ENCODE data around the gene EREG.
"Not testable (repeated sequence)": the region's sequence is repeated elsewhere in the genome, so short reads cannot be mapped to it uniquely, and the experiment has no call there.

Gene EREG

DNA sequence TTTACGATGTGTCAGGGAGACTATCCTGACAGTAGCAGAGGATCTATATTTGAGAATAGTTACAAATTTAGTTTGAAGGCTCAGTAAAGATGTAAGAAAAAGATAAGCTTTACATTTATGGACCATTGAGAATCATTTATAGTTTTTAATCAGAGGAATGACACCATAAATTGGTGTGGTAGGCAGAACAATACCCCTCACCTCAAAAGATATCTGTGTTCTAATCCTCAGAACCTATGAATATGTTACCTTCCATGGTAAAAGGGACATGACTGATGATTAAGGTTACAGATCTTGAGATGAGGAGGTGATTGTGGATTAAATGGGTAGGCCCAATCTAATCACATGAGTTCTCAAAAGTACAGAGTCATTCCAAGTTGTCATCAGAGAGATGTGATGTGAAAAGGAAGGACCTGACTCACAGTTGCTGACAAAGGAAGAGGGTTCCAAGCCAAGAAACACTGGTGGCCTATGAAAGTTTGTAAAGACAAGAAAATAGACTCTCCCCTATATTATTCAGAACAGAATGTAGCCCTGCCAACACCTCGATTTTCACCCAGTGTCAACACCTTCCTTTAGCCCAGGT lies 27.0 kb downstream of the EREG start:
- DNase-seq: peak; percentile 20

DNA sequence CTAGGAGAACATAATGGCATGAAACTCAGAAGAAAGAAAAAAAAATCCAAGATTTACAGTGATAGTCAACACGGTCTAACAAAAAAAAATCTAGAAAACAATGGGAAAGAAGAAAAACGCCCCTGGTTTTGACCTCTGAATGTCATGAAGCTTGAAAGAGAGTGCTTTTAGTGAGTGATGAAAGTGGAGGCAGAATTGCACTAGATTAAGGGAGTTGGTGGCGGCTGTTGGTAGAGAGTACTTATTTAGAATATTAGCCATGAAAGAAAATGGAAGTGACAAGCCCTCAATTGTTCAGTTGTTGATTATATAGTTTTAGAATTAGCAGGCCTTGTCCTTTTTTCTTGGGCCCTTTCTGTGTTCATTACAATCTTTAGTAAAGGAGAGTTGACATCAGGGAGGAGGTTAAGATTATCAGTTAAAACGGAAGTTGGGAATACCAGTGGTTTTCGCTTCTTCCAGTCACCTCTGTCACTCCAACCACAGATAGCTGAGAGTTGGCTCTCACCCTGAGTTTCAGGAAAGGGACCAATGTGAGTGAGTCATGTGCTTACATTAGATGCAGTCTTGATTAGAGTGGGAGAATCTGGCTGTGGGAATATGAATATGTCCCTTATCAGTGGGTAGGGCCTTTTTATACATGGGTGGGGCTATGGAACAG lies 29.7 kb downstream of the EREG start:
- DNase-seq: no peak

- DNase-seq: no peak
Measured at GRCh38 chr4:74395633-74396032, 30.7 kb downstream of the EREG start.

GRCh38 chr4:74397748-74398426 lies 32.9 kb downstream of the EREG start:
- peak; percentile 82 for DNase-seq

DNA sequence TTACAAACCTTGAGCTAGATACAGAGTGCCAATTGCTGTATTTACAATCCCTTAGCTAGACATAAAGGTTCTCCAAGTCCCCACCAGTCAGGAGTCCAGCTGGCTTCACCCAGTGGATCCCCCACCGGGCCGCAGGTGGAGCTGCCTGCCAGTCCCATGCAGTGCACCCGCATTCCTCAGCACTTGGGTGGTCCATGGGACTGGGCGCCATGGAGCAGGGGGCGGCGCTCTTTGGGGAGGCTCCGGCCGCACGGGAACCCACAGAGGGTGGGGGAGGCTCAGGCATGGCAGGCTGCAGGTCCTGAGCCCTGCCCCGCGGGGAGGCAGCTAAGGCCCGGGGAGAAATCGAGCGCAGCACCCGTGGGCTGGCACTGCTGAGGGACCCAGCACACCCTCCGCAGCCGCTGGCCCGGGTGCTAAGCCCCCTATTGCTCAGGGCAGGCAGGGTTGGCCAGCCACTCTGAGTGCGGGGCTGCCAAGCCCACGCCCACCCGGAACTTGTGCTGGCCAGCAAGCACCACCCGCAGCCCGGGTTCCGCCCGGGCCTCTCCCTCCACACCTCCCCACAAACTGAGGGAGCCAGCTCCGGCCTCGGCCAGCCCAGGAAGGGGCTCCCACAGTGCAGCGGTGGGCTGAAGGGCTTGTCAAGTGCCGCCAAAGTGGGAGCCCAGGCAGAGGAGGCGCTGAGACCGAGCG lies 34.1 kb downstream of the EREG start:
- DNase-seq: not testable (repeated sequence)

DNA sequence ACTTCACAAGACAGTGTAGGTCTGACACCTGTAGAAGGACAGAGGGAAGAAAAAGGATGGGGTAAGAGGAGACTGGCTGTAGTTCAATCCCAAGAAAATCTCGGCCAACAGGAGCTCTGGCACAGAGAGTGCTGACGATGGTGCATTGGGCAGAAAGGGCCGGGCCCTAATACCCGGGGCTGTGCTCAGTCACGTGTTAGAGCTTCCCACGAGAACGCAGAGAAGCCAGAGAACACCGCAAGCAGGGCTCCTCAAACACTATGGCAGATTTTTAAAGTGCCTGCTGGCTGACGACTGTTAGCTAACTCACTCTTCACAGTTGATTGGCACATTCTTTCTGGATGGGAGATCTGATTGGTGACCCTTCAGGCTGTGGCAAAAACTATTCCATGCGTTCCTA lies 35.5 kb downstream of the EREG start:
- no peak for DNase-seq

DNA sequence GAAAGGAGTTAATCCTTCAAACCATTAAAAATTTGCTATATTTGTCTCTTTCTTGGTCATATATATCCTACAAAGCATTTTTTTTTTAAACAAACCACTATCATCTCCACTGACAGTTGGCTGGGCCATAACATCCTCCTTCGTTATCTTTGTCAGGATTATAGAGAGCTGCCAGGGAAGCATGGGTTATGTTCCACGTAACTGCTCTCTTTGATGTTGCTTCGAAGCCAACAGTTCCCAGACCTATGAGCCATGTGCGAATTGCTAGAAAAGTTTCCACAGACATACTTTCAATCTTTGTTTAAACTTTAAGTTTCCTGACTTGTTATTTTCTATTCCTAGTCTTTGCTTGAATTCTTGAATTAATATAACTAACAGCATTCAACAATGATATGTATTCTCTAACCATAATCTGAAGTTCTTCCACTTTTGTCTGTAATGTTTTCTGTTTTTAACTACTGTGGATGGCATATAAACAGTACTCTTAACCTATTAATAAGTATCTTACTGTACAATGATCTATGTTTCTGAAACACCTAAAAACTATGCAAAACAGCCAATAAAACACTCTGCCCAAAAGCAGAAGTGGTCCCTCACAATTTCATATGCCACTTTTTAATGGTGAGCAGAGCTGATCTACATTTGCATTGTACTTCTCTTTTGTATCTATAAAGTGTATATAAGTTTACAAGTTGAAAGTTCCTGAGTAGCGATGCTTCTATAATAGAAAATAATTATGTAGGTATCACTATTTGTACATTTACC lies 37.9 kb downstream of the EREG start:
- no peak for DNase-seq

DNA sequence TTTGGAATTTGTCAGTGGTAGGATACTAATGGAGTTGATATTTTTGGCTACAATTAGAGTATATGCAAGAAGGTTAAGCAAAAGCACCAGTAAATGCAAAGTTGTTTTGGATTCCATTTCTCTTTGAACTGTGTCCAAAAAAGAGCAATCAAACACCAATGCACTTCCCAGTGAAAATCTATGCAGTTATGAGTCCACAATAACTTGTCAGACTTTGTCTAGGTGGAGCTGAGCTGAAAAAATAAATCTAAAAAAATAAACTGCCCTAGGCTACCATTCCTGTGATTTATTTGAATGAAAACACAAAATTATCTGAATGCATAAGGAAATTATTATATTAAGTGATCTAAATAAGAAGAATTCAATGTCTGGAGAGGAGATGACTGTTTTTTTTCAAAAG lies 42.9 kb downstream of the EREG start:
- DNase-seq: no peak

DNA sequence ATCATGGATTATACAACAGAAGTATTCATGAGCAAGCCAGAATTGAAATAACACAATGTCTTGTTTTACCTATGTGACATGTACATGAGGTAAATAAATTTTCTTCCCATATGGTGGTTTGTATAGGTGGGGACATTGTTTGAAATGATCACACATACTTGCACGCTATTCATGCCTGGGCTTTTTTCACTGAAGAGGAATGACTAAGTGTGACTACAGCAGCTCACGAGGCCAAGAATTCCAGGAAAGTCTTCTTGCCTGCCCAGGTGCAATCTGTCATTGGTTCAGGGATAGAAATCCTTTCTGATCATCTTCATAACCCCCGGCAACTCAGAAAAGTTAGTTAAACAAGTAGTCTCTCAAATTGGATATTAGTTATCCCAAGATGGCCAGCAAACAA lies 43.7 kb downstream of the EREG start:
- DNase-seq: no peak

DNA sequence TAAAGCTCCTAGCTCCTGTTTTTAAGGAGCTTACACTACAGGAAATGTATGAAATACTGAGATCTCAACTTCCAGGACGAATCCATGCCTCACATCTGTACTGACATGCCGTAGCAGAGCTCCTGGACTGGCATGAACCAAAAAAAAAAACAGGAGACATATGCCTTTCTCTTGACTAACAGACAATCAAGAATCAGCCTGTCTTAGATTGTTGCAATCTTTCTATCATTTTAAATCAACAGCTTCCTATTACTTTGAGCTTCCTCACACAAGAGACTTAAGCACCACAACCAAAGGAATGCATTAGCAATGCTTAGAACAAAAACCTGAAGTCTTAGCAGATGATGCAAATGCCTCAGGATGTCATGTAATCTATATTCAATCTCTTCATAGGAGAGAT lies 45.3 kb downstream of the EREG start:
- no peak for DNase-seq

GRCh38 chr4:74412225-74412624 lies 47.3 kb downstream of the EREG start:
- DNase-seq: no peak

DNA sequence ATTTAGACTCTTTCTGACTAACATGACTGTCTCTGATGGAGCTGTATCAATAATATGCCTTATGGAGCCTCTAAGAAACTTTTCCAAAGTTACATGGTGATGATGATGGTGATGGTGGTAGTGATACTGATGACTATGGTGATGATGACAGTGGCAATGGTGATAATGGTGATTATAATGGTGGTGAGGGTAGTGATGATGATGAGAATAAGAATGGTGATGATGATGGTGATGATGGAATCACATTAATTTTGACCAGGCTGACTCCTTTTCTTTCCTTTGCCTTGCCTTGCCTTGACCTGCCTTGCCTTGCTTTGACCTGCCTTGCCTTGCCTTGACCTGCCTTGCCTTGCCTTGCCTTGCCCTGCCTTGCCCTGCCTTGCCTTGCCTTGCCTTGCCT lies 48.3 kb downstream of the EREG start:
- no peak for DNase-seq

DNA sequence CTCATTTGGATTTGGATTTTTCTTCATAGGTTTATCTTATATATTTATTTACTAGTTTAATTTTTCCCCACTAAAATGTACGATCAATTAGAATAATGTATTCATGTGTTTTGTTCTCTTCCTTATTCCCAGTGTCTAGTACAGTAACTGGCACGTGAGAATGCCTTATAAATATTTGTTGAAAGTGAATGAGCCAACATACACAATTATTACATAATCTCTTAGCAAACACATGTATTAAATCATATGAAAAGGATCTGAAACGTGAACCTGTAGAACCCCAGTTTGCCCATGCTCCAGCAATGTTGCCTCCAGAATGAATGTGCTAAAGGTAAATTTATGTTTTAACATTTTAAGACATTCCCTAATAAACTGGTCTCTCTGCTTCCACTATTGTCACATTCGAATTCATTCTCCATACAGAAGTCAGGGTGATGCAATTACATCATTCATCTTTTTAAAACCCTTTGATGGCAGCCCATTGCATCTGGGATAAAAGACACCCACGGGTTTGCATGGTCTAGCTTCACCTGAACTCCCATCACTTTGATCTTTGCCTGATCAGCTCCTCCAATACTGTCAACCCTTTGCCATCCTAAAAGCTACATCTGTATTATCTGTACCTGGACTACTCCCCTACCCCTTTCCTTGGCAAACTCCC lies 49.3 kb downstream of the EREG start:
- peak; percentile 10 for DNase-seq

DNA sequence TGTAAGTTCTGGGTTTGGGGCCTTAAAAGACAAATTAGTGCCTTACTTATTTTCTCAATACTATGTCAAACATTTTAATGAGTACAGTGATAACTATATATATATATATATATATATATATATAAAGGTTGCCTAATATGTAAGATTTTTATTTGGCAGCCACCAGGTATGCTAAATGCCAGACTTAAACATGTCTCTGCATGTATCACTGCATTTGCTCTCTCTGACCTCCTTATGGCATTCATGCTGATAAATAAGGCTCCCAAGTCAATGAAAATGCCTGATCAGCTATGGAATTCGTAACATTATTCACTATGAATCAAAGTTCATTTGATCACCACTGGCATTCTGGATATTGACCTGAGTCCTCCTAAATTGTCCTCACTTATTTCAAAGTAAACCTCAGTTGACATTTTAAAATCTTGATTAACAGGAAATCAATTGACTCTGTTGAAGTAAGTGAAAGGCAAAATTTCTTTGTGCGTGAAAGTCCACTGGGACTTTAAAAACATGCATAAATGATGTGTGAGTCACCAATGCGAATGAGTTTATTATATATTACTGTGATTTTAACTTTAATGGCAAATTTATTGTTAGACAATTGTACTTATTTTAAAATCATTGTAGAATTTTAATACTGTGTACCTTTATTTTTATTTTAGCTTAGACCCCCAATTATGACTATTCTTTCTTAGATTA lies 50.8 kb downstream of the EREG start:
- DNase-seq: no peak

- DNase-seq: no peak
Measured at GRCh38 chr4:74418063-74418670, 53.2 kb downstream of the EREG start.

GRCh38 chr4:74420863-74421262 lies 55.9 kb downstream of the EREG start:
- DNase-seq: no peak

GRCh38 chr4:74423104-74423503 lies 58.2 kb downstream of the EREG start:
- DNase-seq: peak; percentile 15

DNA sequence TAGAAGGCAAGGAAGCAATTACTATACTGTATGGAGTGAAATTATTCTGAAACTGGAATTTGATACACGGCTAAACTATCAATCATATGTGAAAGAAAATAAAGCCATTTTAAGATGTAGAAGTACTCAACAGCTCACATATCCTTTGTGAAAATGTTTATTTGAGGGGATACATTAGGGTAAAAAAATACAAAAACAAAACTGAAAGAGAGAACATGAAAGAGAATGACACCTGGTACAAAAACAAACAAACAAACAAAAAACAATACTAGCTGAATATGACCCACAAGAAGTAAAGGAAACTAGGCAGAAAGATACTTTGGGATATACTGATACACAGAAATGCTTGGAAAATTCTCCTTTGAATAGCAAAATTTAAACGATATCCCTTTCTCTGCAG lies 59.2 kb downstream of the EREG start:
- DNase-seq: no peak

DNA sequence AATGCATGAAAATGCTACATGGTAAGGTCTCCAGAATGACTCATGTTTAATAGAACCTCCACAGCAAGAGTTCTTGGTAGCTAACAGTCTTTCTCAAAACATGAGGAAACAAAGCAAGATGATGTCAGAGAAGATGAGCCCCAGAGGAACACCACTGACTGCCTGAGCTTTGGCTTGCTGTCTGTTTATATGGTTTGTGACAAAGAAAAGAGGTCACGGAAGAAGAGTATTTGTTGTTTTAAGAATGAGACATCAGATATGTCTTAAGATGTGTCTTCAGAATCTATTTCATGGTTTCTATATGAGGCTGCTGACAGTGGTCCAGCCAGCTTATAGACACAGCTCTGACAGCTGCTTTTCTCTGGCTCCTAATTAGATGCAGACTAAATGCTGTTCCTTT lies 61.2 kb downstream of the EREG start:
- DNase-seq: no peak

- no peak for DNase-seq
Measured at GRCh38 chr4:74428276-74428675, 63.3 kb downstream of the EREG start.

GRCh38 chr4:74431113-74431826 lies 66.3 kb downstream of the EREG start:
- DNase-seq: no peak

Measured in inflammatory macrophage treated with lipopolysaccharide for 4 hours (primary cell).